Colonic mucosa (tissue), 4 donors: ENCODE data around the gene SUGCT. TPM values are rescaled to one million over a fixed set of nuclear protein-coding genes. Genes with fewer than 3 reads are reported as not detected.
"Not testable (repeated sequence)": the region's sequence is repeated elsewhere in the genome, so short reads cannot be mapped to it uniquely, and the experiment has no call there.

Experiments used
- DNase-seq: peaks from one replicate; pipeline ENCODE4 v3.0.0-alpha.2; 2020
- H3K27ac ChIP-seq: fragments of 200-600 bp; one replicate; pipeline ENCODE4 v1.8.0; 2021
- H3K27me3 ChIP-seq: fragments of 200-600 bp; one replicate; pipeline ENCODE4 v1.8.0; 2021
- H3K36me3 ChIP-seq: fragments of 200-600 bp; one replicate; pipeline ENCODE4 v1.8.0; 2021
- H3K4me1 ChIP-seq: fragments of 200-600 bp; one replicate; pipeline ENCODE4 v1.8.0; 2021; ENCODE audit warnings: mild to moderate bottlenecking
- H3K4me3 ChIP-seq: fragments of 200-600 bp; one replicate; pipeline ENCODE4 v1.8.0; 2021
- H3K9ac ChIP-seq, 2 donors: one replicate each; pipeline ENCODE4 v1.7.0; 2013; ENCODE audit warnings: control low read depth in 2 of 2, low read depth in 2 of 2, low read length in 2 of 2
- H3K9me3 ChIP-seq: fragments of 200-600 bp; one replicate; pipeline ENCODE4 v1.8.0; 2021
- CTCF ChIP-seq: fragments of 200-600 bp; IDR thresholded peaks from one replicate; pipeline ENCODE4 v1.8.0; 2022; ENCODE audit warnings: antibody characterized with exemption, mild to moderate bottlenecking
- intact Hi-C: fragments of 100-400 bp; cut with DNase I; formaldehyde crosslinking; loops from one replicate; pipeline ENCODE4 v1.14.1; 2022
- total RNA-seq, 2 donors: library from RNA; stranded (reverse); fragmentation: NEBNext Ultra II Directional in 1 of 2; extraction: Animal tissue kit (Norgen Biotek cat#: 25700) in 1 of 2; gene quantifications; one replicate each; pipeline ENCODE4 v1.2.1, GENCODE V29; 2021
- donor health status: healthy.
- donor health status: DM: no; HTN: no; CAD: no.
- donor health status: DM: no; HTN: no; CAD: no.

SUGCT gene
- total RNA-seq, 2 donors from 2014 or later, result 3.6 to 15.1 TPM

- Histone ChIP-seq H3K4me3 (no peak overlapping the region), H3K27me3 (no peaks in the 10 kb centered on the region), H3K9me3 (no peaks in the 10 kb centered on the region), H3K36me3 (no peaks in the 10 kb centered on the region), H3K4me1 (no peaks in the 10 kb centered on the region), H3K9ac (no peak overlapping the region), H3K27ac (no peak overlapping the region)
- intact Hi-C loops, result no loop called here
- TF ChIP-seq CTCF, result no peak
- no peak for DNase-seq
Measured at GRCh38 chr7:40165216-40165615, 30.4 kb downstream of the SUGCT start.

GRCh38 chr7:40167291-40167690 is 32.5 kb downstream of the SUGCT start:
- DNase-seq, result no peak
- Histone ChIP-seq H3K27ac (no peak overlapping the region), H3K27me3 (no peaks in the 10 kb centered on the region), H3K4me1 (no peaks in the 10 kb centered on the region), H3K36me3 (no peaks in the 10 kb centered on the region), H3K9ac (no peak overlapping the region), H3K9me3 (no peaks in the 10 kb centered on the region), H3K4me3 (no peak overlapping the region)
- TF ChIP-seq CTCF, result no peak
- intact Hi-C loops, result no loop called here

GRCh38 chr7:40168266-40168665 is 33.5 kb downstream of the SUGCT start:
- H3K36me3 ChIP-seq, H3K4me1 ChIP-seq, H3K9ac ChIP-seq, DNase-seq, H3K27ac ChIP-seq, H3K27me3 ChIP-seq, intact Hi-C loops, H3K9me3 ChIP-seq, H3K4me3 ChIP-seq: not testable (repeated sequence)

- H3K36me3 ChIP-seq, H3K9me3 ChIP-seq, DNase-seq, H3K4me3 ChIP-seq, H3K27me3 ChIP-seq, H3K9ac ChIP-seq, intact Hi-C loops, H3K27ac ChIP-seq, H3K4me1 ChIP-seq: not testable (repeated sequence)
Measured at GRCh38 chr7:40173121-40173520, 38.3 kb downstream of the SUGCT start.

- H3K9me3 ChIP-seq, H3K27ac ChIP-seq, H3K9ac ChIP-seq, H3K4me1 ChIP-seq, DNase-seq, H3K36me3 ChIP-seq, intact Hi-C loops, H3K27me3 ChIP-seq, H3K4me3 ChIP-seq: not testable (repeated sequence)
Measured at GRCh38 chr7:40175256-40175655, 40.5 kb downstream of the SUGCT start.

- no peak overlapping the region for H3K9ac ChIP-seq
- no peaks in the 10 kb centered on the region for H3K27me3 ChIP-seq
- H3K4me1 ChIP-seq, result no peaks in the 10 kb centered on the region
- no peaks in the 10 kb centered on the region for H3K9me3 ChIP-seq
- no peak for DNase-seq
- H3K4me3 ChIP-seq, result no peak overlapping the region
- no peaks in the 10 kb centered on the region for H3K36me3 ChIP-seq
- H3K27ac ChIP-seq, result no peak overlapping the region
- intact Hi-C loops, result no loop called here
- no peak for TF ChIP-seq CTCF
Measured at GRCh38 chr7:40175725-40176510, 41.1 kb downstream of the SUGCT start.

GRCh38 chr7:40177071-40177470 is 42.3 kb downstream of the SUGCT start:
- DNase-seq, result no peak
- no peaks in the 10 kb centered on the region for H3K9me3 ChIP-seq
- no peaks in the 10 kb centered on the region for H3K27me3 ChIP-seq
- no peak overlapping the region for H3K4me3 ChIP-seq
- no peaks in the 10 kb centered on the region for H3K36me3 ChIP-seq
- H3K27ac ChIP-seq, result no peak overlapping the region
- no peaks in the 10 kb centered on the region for H3K4me1 ChIP-seq
- intact Hi-C loops, result no loop called here
- no peak for TF ChIP-seq CTCF
- H3K9ac ChIP-seq, result no peak overlapping the region
